ELF-1 (cell line): Measurements from ENCODE around the gene NUP133.

Experiments
- DNase-seq: peaks from one replicate; pipeline ENCODE4 v3.0.0-alpha.2; 2016; ENCODE audit warnings: low read depth, low spot score

NUP133 gene

DNA sequence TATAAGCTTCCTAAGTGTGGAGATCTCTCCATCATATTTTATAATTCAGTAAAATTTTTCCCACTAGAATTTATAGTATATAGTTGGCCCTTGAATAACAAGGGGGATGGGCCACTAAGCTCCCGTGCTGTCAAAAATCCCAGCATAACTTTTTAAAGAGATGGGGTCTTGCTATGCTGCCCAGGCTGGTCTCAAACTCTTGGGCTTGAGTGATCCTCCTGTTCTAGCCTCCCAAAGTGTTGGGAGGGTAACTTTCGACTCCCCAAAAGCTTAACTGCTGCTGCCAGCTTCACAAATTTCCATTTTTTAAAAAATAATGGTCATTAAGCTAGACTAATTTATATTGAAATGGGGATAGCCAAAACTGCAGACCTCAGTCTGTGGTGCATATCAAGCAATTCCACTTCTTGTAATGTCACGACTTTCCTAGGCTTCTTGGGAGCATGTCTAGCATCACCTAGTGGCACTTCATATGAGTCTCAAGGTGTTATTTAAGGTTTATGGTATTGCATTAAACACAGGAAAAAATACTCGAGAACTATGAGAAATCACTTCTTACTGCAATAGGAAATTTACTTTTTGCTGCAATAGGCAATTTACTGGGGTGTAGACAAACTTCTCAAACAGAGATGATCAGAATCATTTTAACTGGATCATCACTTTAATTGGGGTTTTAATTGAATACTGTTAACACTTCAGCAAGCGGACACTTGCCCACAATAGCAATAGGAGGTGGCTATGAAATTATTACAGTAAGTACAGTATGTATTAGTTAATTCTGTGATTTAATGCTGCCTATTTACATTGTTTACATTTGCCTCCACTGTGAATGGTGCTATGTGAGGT is 55.0 kb downstream of the NUP133 start:
- no peak for DNase-seq

DNA sequence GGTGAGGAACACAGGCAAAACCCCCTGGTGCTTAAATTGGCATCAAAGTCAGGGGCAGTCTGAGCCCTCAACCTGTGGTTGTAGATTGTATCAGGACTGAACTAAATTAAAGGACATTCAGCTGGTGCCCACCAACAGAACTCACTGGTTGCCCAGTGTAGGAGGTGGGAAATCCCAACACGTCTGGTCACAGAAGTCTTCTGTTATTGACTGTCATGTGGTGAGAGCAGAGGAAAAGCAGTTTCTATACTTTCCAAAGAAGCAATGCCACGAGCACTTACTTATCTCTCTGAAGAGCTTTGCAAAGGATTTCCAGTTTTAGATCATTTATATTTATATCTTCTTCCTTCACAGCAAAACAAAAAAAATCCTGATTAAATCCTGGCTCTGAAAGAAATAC is 59.3 kb downstream of the NUP133 start:
- DNase-seq, result no peak

DNA sequence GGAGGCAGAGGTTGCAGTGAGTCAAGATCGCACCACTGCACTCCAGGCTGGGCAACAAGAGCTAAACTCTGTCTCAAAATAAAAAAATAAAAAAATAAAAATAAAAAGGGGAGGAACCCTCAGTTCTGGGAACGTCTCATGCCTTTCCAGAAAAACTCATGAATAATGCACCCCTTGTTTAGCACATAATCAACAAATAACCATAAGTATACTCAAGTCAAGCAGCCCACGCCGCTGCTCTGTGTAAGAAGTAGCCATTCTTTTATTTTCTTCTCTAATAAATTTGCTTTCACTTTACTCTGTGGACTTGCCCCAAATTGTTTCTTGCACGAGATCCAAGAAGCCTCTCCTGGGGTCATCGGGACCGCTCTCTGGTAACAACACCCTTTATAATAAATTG is 59.8 kb downstream of the NUP133 start:
- DNase-seq, result no peak

DNA sequence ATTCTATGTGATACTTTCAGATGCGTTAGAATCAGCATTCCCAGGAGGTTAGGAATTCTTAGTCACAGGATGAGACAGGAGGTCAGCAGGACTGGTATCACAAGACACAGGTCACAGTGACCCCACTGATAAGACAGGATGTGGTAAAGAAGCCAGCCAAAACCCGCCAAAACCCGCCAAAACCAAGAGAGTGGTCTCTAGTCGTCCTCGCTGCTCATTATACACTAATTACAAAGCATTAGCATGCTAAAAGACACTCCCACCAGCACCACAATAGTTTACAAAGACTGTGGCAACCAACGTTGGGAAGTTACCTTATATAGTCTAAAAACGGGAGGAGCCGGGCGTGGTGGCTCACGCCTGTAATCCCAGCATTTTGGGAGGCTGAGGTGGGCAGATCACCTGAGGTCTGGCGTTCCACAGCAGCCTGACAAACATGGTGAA is 60.3 kb downstream of the NUP133 start:
- DNase-seq, result peak; percentile 22

DNA sequence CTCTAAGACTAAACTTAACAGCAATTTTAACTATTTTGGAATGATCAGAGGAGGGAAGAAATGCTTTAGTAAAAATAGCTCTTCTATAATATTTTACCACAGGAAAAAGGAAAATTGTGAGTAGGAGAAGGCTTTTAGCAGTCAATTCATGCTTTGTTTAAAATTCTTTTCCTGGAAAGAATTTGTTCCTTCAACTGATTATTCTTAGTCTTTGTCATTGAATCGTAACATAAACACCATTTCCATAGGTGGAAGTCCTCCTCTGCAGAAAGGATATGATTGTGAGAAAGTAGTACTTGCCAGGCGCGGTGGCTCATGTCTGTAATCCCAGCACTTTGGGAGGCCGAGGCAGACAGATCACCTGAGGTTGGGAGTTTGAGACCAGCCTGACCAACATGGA is 62.3 kb downstream of the NUP133 start:
- DNase-seq, result no peak

DNA sequence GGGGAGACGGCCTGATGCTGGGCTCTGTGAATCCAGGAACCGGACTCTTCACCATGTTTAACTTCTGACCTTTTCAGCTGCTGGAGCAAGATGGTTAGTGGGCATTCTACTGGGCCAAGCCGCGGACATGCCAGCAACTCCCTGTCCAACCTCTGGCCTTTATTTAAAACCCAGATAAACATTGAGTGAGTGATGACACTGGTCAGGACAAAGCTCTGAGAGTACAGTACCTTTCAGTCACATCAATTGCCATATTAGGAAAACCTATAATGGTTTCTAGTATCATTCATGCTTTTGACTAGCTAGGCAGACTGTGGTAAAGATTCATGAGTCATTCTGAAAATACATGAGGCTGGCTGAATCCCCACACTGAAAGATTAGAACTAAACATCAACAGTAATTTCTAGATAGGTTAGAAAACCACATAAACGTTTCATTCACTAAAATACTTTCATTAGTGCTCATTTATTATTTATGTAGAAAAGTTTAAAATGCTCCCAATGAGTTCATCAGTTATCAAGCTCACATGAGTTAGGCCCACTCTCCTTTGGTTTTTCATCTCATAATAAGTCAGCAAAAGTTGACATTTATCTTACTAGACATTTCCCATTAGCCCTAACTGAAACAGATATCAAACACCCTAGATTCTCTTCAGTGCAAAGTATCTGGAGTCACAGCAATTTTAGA is 67.1 kb downstream of the NUP133 start:
- no peak for DNase-seq

DNA sequence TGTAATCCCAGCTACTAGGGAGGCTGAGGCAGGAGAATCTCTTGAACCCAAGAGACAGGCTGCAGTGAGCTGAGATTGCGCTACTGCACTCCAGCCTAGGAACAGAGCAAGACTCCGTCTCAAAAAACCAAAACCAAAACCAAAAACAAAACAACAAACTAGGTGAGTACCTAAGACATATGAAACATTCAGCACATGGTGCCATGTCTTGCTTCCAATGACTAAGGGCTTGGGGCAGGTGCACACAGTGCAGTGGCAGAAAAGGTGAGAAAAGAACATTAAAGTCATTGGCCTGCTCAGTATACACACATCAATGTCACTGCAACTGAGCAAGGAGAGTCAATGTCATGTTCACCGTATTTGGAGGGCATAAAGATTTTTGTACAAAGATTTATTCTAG is 70.1 kb downstream of the NUP133 start:
- no peak for DNase-seq

DNA sequence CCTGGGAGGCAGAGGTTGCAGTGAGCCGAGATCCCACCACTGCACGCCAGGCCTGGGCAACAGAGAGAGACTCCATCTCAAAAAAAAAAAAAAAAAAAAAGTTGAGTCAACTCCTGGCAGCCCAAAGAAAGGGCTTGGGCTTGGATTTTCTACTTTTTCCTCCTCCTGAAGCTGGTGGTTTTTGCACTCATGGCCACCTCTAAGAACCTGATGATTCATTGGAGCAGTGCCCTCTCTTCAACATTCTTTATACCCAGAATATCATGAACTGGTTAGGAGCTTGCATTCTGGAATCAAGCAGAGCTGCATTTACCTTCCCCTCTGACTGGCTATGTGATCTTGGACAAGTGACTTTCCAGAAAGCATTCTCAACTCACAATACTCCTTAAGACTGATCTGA is 70.7 kb downstream of the NUP133 start:
- no peak for DNase-seq

DNA sequence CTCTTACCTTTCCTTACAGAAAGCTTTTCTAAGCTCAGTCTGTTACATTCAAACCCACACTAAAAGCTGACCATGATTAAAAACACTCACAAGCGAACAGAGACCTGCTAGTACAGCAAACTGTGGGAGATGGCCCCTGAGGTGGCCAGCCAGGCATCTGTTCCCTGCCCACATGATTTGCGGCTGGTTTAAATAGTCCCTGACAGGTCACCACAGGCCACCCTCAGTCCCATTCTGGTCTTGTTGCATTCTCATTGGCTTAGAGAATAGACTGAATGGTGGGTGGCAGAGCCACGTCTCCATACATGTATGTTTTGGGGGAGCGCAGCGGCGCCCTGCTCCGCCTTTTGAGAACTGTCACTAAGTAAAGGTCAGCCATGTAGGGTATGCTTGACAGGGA is 71.9 kb downstream of the NUP133 start:
- no peak for DNase-seq

DNA sequence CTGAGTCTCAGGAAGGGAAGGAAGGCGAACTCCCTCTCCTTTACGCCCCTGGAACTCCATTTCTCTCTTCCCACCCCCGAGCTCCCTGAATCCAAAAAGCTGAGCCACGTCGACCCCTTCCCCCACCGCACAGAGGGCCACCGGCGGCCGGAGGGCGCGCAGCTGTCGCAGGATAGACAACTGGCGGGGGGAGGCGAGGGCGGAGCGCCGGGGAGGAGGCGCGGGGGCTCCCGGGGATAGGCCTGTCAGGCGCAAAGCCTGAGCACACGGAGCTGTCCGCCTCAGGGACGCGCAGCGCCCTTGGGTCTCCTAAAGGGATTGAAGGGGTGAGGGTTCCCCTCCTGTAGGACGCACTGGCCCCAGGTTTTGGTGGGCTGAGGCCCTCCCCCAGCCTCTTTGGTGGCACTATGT is 73.5 kb downstream of the NUP133 start:
- DNase-seq, result peak; percentile 66

DNA sequence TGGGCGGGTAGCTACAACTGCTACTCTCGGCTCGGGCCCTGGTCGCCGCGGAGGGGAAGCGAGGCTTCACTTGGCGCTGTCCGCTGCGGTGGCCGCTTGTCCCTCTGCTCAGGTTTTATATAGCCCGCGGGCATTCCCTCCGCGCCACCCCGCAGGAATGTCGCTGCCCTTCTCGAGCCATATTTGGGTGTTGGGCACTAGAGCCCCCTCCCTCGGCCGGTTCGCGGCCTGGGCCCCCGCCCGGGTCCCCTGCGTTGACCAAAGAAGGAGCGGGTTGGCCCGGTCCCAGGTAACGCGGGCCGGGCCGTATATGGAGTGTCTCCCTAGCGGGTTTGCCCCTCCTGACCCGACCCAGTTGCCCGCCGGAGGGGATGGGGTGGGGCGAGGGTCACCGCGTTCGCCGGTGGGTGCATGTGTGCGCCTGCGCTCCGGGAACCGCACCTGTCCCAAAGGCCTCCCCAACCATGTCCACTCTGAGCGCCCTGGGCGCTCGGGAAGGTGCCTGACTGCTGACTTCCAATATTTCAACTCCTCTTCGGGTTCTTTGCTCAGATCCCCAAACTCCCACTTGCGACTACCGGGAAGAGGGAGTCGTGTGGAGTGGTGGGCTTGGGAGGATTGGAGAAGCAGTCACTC is 74.0 kb downstream of the NUP133 start, which contains the start of gene ACTA1:
ACTA1 (minus strand) TSS at position 90 of the 636 bp plus-strand sequence. CDS start 979 bp downstream, outside the sequence.
- peak; percentile 93 for DNase-seq

DNA sequence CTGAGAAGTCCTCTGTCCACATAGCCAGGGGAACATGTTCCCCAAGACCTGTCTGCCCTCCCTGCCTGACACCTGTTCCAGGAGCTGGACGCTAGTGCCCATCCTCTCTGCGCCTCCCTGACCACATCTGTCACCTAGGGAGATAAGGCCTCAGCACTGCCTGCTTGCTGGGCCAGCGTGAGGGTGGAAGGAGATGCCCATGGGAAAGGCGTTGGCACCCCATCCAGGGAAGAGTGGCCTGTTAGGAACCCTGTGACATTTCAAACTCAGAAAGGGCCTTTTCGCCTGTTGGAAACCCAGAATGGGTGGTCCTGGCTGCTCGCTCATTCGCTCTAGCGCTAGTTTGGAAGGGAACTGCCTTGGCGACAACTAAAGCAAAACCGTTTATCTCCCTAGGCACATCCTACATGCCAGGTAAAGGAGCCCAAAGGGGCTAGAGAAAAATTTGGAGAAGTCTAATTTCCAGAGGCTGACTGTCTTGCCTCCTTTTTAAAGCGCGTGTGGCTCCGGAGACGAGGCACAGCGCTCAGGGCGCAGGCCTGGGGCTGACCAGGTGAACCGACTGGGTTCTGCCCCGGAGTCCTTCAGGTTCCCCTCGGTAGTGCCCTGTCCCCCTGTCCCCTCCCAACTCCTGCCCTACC is 74.7 kb downstream of the NUP133 start:
- DNase-seq, result no peak

DNA sequence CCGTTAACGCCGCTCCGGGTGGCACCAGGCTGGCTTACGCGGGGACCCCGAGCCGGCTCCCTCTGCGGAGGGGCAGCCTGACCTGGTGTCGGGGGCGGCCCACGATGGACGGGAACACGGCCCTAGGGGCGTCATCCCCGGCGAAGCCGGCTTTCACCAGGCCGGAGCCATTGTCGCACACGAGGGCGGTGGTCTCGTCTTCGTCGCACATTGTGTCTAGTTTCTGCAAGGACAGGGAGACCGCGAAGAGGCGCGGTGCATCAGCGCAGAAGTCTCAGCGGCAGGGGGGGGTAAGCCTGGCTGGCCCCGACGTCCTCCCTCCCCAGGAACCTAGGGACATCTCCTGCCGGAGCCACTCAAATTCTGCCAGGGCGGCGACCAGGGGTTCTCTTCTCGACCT is 75.2 kb downstream of the NUP133 start:
- DNase-seq, result peak; percentile 27

DNA sequence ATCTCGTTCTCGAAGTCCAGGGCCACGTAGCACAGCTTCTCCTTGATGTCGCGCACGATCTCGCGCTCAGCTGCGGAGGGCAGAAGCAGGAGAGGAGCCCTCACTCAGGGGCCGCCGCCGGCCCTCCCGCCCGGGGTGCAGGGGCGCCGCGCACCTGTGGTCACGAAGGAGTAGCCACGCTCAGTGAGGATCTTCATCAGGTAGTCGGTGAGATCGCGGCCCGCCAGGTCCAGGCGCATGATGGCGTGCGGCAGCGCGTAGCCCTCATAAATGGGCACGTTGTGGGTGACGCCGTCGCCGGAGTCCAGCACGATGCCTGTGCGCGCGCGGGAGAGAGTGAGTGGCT is 76.1 kb downstream of the NUP133 start:
- DNase-seq, result peak; percentile 27

DNA sequence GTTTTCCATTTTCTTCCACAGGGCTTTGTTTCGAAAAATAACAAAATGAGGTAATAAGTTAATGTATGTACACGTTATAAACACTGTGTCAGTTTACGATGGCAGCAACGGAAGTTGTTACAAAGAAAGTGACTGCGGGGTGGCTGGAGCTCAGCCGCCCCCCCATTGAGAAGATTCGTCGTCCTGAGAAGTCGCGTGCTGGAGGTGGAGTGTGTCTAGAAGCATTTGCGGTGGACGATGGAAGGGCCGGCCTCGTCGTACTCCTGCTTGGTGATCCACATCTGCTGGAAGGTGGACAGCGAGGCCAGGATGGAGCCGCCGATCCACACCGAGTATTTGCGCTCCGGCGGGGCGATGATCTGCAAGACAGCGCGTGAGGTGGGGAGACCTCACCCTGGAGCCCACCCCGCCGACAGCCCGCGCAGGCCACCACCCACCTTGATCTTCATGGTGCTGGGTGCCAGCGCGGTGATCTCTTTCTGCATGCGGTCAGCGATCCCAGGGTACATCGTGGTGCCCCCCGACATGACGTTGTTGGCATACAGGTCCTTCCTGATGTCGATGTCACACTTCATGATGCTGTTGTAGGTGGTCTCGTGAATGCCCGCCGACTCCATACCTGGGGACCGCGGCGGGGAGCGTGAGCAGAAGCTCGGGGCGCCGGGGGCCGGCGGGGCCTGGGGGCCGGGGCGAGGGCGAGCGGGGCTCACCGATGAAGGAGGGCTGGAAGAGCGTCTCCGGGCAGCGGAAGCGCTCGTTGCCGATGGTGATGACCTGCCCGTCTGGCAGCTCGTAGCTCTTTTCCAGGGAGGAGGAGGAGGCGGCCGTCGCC is 76.6 kb downstream of the NUP133 start:
- peak; percentile 44 for DNase-seq

DNA sequence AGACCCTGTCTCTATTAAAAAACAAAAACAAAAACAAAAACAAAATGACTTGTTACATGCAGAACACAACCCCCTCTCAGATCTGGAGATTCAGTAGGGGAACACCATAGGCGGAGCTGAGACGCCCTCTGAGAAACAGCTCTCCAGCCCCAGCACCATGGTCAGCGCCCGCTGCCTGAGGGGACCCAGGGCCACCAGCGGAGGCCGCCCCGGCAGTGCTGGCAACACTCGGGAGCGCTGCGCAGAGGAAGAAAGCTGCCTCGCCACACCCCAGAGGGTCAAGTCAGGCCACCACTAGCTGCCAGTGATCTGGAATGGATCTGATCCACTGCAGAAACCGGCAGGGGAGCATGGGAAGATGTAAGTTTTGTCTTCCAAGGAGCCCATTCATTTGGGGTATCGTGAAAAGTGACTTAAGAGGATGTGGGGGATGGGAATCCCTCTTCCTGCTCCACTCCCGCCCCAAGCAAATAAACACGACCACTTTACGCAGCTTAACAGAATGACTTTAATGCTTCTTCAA is 77.3 kb downstream of the NUP133 start:
- peak; percentile 91 for DNase-seq

DNA sequence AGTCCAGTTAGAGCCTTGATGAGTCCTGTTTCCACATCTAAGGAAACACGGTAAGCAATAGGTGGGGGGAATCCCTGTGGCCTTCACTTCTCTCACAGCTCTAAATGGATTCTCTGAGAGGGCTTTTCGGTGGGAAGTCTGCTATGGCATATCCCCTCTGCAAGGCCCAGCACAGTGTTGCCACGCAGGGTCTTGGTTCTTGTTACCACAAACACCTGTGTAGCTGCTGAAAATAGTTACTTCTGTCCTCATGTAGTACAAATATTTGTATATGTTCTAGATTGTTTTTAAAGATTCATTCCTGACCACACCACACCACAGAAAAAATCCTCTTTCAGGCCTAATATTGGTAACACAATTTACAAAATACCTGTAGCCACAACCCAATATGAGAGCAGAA is 79.9 kb downstream of the NUP133 start:
- no peak for DNase-seq

DNA sequence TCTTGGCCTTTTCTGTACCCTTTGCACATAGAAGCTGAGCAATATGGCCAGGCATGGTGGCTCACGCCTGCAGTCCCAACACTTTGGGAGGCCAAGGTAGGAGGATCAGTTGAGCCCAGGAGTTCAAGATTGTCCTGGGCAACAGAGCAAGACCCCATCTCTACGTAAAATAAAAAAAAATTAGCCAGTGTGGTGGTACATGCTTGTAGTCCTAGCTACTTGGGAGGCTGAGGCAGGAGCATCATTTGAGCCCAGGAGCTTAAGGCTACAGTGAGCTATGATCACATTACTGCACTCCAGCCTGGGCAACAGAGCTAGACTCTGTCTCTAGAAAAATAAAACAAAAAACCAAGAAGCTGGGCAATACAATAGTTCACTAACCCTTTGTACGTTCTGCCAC is 80.6 kb downstream of the NUP133 start:
- no peak for DNase-seq

DNA sequence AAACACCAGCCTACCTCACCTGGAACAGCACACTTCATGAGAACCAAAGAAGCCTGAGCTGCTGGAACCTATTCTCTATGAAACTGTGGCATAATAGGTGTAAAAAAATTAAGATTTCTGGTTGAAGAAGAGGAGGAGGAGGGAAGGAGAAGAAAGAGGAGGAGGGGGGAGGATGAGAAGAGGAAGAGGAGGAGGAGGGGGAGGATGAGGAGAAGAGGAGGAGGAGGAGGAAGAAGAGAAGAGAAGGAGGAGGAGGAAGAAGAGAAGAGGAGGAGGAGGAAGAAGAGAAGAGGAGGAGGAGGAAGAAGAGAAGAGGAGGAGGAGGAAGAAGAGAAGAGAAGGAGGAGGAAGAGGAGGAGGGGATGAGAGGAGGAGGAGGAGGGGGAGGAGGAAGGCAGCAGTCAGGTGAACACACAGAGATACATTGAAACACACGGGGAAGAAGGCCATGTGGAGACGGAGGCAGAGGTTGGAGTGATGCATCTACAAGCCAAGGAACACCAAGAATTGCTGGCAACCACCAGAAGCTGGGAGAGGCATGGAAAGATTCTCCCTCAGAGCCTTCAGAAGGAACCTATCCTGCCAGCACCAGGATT is 82.5 kb downstream of the NUP133 start:
- no peak for DNase-seq

DNA sequence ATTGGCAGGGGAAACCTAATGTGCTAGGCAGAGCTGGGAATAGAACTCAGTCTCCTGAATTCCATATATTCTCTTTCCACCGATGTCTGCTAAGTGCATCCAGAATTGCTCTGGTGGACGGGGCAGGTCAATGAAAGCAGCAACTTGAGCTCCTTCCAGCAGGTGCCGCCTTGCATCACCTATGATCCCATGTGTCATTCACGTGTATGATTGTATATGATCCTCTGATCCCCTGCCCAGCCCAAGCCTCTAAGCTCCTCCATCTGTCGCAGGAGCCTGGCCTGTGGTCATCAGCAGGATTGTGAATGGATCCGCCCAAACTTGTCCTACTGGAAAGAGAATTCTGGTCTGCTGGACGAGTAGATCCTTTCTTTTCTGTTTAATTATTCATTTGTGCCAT is 87.4 kb downstream of the NUP133 start:
- no peak for DNase-seq

DNA sequence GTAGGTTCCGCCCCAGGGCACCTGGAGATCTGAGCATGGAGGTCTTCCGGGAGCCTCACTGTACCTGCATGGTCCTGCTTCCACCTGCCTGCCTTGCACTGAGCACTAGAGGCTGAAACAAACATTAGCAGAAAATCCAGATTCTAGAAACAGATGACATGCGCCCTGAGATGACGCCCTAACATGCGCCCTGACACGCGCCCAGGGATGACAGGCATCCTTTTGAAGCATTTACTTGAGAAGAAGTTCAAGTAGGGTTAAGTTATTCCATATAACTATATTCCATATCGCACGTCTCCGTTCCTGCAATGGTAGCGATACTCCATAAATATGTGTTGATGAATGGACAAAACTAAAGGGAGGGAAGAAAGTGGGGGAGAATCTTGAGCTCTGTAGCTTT is 87.9 kb downstream of the NUP133 start:
- no peak for DNase-seq
